HG03135 (cell line): ENCODE data around the gene CLASP1.

Experiments
- ATAC-seq: cut with Tn5 transposase; IDR thresholded peaks from one replicate; pipeline ENCODE4 v1.9.1; 2021; ENCODE audit warnings: mild to moderate bottlenecking, moderate library complexity; ENCODE audit not compliant: unreplicated experiment

CLASP1 gene

GRCh38 chr2:121513597-121514333 lies 135.5 kb downstream of the CLASP1 start:
- ATAC-seq = no peak

GRCh38 chr2:121510857-121511256 lies 138.4 kb downstream of the CLASP1 start:
- ATAC-seq = no peak

DNA sequence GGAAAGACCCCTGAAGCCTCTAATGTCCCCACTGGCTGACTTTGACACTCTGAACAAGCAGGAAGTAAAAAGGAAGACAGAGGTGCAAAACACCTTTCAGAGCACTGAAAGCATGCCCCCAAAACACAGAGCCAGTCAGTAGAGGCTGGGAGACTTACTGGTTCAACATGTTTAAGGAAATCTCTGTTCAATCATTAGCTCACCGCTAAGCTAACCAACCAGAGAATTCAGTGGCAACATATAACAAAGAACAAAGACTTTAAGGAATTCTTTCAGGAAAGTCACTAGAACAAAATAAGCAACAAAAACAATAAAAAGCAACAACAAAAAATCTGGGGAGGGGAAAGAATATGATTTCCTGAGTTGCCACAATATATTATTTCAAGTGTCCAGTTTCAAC lies 142.6 kb downstream of the CLASP1 start:
- no peak for ATAC-seq

DNA sequence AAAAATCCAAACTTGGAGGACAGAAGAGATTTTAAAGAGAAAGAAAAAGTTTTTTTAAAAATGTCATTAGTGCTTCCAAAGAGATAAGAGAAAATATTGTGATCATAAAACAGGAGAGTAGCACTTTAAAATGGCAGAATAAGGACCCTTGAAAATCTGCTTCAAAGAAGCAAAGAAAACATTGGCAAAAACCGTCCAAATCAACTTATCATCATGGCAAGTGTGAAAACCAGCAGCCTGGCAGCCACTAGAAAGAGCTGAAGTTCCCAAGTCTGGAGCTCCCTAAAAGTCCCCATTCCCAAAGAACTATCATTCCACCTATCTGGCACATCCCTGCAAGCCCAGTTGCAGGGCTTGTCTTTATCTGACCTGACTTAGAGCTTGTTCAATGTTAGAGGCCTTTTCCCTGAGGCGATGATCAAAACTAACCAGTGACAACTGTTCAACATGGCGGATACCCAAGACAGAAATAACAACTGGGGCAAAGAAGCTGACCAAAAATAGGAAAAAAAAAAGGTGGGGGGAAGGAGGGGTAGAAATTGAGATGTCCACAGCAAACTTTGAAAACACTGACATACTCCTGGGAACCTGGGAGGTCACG lies 143.2 kb downstream of the CLASP1 start:
- no peak for ATAC-seq

DNA sequence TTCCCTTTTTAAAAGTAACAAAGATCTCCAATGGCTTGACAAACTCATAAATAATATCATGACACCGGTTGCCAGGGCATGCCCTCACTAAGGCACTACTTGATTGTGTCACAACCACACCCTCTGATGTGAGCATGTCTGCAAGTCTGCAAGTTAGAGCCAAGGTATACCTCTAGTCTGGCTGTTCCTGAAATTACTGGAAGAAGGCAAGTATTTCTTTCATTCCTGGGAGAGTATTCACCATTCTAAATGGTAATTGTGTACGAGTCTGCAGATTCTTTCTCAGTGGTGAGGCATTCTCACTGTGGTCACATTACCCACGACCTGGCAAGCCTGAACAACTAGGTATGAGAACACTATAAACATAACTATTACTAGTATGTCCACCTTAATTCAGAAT lies 144.3 kb downstream of the CLASP1 start:
- ATAC-seq = no peak

DNA sequence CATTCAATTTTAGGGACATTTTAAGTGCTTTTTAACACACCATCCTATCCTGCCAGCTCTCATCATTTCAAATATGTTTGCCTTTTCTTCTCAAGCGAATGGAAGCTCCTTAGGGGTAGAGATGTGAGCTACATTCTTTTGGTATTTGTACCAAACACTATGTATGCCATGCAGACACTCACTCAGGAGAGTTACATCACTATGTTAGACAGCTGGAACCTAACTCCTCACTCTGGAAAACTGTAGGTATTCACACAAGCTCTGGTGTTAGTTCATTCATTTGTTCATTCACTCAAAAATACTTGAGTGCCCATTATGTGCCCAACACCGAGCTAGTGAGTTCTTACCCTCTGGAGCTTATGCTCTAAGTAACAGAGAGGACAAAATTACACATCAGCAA lies 144.9 kb downstream of the CLASP1 start:
- ATAC-seq = no peak

GRCh38 chr2:121502781-121503180 lies 146.5 kb downstream of the CLASP1 start:
- no peak for ATAC-seq

DNA sequence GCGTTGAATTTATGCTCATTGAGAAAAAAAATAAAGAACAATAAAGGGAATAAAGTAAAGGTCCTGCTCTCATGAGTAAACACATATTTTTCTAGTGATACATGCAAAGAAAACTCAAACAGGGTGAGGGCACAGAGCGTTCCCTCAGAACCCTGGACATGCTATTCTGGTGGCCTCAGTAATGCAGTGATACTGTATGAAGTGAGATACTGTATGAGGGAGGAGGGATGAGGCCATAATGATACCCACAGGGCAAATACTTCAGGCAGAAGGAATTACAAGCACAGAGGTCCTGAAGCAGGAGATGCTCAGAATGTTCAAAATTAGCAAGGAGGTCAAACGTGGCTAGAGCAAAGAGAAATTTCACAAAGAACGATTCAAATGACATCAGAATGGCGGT lies 147.0 kb downstream of the CLASP1 start:
- ATAC-seq = no peak

DNA sequence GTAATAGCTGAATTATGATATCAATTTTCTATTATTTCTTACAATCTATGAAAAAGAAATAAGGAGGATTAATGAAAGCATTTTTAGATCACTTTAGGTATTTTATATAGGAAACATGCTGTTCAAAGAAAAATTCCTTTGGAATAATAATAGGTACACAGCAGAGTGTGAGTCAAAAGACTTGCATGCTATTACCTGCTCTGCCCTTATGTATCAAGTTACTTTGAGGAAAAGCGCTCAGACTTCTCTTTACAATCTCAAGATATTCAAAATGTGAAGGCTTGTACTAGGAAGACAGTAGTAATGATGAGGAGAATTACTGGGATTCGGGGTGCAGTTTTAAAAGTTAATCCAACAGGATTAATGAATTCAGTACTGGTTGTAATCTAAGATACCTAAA lies 147.7 kb downstream of the CLASP1 start:
- no peak for ATAC-seq

GRCh38 chr2:121501031-121501430 lies 148.2 kb downstream of the CLASP1 start:
- no peak for ATAC-seq

- no peak for ATAC-seq
These were observed 150.5 kb downstream of the CLASP1 start for GRCh38 chr2:121498731-121499130.

DNA sequence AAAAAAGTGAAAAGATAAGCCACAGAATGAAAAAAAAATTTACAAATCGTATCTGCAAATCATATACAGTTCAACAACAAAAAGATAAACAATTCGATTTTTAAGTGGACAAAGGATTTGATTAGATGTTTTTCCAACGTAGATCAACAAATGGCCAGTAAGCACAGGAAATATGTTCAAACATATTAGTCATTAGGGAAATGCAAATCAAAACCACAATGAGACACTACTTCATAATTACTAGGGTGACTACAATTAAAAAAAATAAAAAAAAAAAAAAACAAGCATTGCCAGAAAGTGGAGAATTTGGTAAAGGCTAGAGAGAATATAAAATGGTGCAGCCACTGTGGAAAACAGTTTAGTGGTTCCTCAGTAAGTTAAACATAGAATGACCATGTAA lies 156.9 kb downstream of the CLASP1 start:
- no peak for ATAC-seq

- ATAC-seq = no peak
These were observed 157.7 kb downstream of the CLASP1 start for GRCh38 chr2:121491518-121491917.

GRCh38 chr2:121490584-121491133 lies 158.6 kb downstream of the CLASP1 start:
- ATAC-seq = no peak

GRCh38 chr2:121489911-121490583 lies 159.2 kb downstream of the CLASP1 start:
- no peak for ATAC-seq

DNA sequence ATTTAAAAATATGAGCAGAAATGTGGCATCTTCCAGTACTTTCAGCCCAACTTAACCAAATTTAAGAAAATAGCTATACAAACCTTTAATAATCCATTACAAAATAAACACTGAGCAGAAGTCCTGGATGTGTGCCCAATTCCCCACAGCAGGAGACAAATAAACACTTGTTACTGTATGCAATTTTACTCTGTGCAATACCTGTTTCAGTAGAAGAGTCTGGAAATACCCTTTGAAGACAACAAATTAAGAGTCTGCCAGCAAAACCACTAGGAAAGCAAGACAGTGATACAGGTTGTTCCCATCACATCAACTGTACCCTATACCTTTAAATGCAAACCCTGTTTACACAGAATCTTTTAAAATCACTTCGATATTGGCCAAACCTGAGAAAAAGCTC lies 160.0 kb downstream of the CLASP1 start:
- no peak for ATAC-seq

DNA sequence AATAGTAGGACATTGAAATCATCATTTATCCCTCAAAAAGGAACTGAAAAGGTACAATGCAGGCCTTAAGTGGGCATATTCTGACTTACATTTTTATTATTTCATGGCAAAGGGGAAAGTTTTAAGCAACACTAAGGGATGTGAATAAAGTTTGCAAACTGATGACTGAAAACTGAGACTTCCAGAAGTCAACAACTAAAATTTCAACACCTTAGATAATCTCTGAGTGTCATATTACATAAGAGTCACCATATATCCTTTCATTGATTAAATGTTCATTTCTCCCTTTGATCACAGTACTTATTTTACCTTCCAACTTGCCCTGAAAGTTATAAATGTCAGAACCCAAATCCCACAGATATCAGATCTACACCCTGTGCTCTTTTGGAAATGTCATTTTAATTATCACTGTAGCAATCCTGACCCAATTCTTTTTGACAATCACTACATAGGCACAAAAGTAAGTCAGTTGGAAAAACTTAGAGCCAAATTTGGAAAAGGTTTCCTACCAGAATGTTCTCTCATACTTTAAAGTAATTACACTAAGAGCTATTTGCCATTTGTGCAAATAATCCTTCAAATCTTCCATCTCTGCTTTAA lies 163.0 kb downstream of the CLASP1 start:
- no peak for ATAC-seq

- ATAC-seq = no peak
These were observed 164.2 kb downstream of the CLASP1 start for GRCh38 chr2:121485039-121485438.

GRCh38 chr2:121483846-121484245 lies 165.4 kb downstream of the CLASP1 start:
- no peak for ATAC-seq

- no peak for ATAC-seq
These were observed 166.2 kb downstream of the CLASP1 start for GRCh38 chr2:121483021-121483420.

GRCh38 chr2:121480826-121481225 lies 168.4 kb downstream of the CLASP1 start:
- no peak for ATAC-seq
